SU-DHL-6 (cell line): ENCODE results near the gene TFPI2.
"Not testable (repeated sequence)": the region's sequence is repeated elsewhere in the genome, so short reads cannot be mapped to it uniquely, and the experiment has no call there.

Experiments
- EZH2phosphoT487 ChIP-seq: fragments of 200-600 bp; sonication (generic), shearing (Covaris generic); conservative IDR thresholded peaks from 2 replicates; pipeline ENCODE4 v1.6.1; 2018; ENCODE audit warnings: mild to moderate bottlenecking, antibody characterized with exemption, low read length, moderate library complexity, mixed read lengths
- TF ChIP-seq, protein P1 (sequence below): fragments of 200-600 bp; sonication (generic); IDR thresholded peaks from one replicate; pipeline ENCODE4 v1.5.1; 2017; ENCODE audit warnings: antibody characterized with exemption, mild to moderate bottlenecking, low read length, moderate library complexity; ENCODE audit not compliant: insufficient read depth, poor library complexity, severe bottlenecking

DNA sequence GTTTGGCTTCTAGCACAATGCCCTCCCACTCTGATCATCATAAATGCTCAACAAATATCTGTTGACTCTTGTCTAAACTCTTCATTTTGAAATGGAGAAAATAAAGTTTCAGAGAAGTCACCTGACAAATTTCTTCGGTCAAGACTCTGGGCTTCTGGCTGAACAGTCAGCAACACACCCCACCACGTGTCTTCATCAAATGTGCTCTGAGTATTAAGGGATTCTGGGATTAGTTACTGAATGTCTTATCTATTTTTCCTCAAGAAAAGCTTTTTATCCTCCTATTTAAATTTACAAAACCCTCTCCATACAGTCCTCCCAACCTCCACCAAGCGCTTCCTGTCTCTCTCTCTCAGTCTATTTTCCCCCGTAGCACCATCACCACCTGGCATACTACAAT lies 25.8 kb upstream of the TFPI2 start:
- TF ChIP-seq, protein P1, sequence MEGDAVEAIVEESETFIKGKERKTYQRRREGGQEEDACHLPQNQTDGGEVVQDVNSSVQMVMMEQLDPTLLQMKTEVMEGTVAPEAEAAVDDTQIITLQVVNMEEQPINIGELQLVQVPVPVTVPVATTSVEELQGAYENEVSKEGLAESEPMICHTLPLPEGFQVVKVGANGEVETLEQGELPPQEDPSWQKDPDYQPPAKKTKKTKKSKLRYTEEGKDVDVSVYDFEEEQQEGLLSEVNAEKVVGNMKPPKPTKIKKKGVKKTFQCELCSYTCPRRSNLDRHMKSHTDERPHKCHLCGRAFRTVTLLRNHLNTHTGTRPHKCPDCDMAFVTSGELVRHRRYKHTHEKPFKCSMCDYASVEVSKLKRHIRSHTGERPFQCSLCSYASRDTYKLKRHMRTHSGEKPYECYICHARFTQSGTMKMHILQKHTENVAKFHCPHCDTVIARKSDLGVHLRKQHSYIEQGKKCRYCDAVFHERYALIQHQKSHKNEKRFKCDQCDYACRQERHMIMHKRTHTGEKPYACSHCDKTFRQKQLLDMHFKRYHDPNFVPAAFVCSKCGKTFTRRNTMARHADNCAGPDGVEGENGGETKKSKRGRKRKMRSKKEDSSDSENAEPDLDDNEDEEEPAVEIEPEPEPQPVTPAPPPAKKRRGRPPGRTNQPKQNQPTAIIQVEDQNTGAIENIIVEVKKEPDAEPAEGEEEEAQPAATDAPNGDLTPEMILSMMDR = not testable (repeated sequence)
- not testable (repeated sequence) for TF ChIP-seq EZH2phosphoT487
